ENCODE data around the gene YLPM1.
"Not testable (repeated sequence)": the region's sequence is repeated elsewhere in the genome, so short reads cannot be mapped to it uniquely, and the experiment has no call there.

The YLPM1 gene, protein sequence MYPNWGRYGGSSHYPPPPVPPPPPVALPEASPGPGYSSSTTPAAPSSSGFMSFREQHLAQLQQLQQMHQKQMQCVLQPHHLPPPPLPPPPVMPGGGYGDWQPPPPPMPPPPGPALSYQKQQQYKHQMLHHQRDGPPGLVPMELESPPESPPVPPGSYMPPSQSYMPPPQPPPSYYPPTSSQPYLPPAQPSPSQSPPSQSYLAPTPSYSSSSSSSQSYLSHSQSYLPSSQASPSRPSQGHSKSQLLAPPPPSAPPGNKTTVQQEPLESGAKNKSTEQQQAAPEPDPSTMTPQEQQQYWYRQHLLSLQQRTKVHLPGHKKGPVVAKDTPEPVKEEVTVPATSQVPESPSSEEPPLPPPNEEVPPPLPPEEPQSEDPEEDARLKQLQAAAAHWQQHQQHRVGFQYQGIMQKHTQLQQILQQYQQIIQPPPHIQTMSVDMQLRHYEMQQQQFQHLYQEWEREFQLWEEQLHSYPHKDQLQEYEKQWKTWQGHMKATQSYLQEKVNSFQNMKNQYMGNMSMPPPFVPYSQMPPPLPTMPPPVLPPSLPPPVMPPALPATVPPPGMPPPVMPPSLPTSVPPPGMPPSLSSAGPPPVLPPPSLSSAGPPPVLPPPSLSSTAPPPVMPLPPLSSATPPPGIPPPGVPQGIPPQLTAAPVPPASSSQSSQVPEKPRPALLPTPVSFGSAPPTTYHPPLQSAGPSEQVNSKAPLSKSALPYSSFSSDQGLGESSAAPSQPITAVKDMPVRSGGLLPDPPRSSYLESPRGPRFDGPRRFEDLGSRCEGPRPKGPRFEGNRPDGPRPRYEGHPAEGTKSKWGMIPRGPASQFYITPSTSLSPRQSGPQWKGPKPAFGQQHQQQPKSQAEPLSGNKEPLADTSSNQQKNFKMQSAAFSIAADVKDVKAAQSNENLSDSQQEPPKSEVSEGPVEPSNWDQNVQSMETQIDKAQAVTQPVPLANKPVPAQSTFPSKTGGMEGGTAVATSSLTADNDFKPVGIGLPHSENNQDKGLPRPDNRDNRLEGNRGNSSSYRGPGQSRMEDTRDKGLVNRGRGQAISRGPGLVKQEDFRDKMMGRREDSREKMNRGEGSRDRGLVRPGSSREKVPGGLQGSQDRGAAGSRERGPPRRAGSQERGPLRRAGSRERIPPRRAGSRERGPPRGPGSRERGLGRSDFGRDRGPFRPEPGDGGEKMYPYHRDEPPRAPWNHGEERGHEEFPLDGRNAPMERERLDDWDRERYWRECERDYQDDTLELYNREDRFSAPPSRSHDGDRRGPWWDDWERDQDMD (N-terminal part only)

DNA sequence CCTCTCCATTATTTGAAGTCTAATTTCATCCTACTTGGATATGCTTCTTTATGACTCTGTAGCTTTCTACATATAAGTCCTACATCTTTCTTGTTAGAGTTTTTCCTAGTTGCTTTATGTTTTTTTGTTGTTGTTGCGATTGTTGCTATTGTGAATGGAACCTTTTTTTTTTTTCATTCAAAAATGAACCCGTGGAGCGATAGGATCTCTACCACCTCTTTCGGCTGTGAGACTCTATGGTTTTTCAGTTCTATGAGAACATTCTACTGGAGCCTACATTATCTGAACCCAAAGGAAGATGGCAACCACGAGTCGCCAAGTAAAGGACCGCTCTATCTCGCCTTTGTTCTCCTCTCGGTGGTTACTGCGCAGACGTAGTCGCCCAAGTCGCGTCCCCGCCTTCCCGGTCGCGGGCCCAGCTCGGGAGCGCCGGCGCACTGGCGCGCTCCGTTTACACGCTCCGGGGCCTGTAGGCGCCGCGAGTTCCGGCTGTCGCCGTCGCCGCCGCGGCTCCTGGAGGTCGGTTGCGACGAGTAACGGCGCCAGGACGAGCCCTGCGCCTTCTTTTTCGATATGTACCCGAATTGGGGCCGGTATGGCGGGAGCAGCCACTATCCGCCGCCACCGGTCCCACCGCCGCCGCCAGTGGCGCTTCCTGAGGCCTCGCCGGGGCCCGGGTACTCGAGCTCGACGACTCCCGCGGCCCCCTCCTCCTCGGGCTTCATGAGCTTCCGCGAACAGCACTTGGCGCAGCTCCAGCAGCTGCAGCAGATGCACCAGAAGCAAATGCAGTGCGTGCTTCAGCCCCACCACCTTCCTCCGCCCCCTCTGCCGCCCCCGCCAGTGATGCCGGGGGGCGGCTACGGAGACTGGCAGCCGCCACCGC lies at the start of gene YLPM1:
Gene YLPM1, plus strand, starts transcription at position 400 of the 886 bp plus-strand sequence. Its CDS starts 174 bp downstream, at position 574.
- DNase-seq (ENCODE audit: low read depth) = peak; percentile 88

DNA sequence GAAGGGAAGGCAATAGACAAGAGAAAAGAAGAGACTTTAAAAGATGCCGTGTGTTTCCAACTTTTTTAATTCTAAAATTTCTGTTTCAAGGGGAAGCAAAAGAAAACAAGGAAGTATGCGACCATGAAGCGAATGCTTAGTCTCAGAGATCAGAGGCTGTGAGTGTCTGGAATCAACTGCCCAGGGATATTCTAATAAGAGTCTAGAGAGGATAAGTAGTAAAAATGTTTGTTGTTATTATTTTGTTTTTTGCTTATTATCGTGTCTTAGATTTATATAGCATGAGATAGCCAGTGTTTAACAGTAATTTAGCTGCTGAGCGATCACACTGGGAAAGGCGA lies 49.8 kb upstream of the YLPM1 start:
- DNase-seq (ENCODE audit: low read depth) = no peak

DNA sequence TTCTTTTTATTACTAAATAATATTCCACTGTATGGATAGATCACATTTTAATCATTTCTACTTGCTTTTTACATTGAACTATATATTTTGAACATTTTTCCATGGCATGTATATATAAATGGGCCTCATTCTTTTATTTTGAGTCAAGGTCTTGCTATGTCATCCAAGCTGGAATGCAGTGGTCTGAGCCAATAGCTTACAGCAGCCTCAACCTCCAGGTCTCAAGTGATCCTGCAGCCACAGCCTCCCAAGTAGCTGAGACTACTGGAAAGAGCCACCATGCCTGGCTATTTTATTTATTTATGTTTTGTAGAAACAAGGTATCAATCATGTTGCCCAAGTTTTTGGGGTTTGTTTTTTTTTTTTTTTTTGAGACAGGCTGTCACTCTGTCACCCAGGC lies 42.6 kb upstream of the YLPM1 start:
- no peak for DNase-seq (ENCODE audit: low read depth)

DNA sequence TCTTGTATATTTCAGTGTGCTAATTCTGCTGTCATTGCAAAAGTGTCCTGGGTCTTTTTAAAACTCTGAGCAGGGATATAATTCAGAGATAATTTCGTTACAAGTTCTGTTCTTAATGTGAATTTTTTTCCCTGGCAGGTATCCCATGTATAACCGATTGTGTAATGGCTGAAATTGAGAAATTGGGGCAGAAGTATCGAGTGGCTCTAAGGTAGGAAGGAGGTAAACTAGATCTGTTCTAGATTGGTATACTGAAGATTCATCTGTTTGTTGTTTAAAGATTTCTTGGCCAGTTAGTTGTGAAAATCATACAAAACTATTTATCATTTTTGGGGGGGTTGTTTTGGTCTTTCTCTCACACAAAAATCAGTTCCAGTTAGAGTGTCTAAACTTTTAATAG lies 40.0 kb upstream of the YLPM1 start:
- no peak for DNase-seq (ENCODE audit: low read depth)

DNA sequence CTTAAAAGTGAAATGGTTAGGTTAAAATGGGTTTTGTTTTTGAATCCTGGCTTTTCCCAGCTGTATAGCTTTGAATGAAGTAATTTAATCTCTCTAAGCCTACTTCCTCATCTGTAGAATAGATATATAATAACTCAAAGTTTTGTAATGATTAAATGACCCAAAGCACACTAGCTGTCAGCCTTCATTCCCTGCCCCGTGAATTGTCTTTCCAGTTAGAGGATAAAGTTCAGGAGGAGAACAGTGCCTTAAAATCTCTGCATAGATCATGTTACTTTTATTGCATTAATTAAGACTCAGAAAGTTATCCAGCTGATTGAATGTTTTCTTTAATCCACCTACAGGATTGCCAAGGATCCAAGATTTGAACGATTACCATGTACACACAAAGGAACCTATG lies 30.7 kb upstream of the YLPM1 start:
- DNase-seq (ENCODE audit: low read depth) = no peak

DNA sequence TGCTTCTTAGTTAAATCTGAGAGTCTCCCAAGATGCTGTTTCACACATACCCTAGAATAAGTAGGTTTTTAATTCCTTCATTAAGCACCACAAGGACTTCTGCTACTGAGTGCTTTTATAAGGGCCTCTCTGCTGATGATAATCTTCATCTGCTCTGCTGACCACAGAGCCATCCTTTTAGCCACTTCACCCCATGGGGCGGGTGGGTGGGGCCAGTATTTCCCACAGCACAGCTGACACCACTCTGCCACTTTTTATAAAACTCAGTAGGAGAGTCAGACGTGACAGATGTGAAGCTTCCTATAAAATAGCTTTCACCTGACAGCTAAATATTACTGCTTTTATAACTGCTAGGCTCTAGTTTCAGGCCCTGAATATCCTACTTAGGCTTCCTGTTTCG lies 29.9 kb upstream of the YLPM1 start:
- no peak for DNase-seq (ENCODE audit: low read depth)

DNA sequence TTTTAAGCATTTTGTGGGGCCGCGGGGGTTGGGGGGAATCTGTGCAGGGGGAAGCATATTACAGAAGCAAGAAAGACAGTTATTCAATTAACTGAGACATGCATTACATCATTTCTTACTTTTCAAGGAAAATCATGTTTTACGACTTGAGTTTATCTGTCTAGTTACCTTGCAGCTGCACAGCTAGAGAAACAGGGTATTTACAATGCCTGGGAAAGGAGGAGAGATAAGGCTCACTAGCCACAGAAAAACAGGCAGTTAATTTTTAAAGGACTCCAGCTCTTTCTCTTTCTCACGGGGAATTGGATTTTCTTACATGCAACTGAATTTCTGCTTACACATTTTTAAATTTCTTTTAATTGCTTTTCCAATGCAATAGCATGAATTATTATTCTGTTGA lies 28.0 kb upstream of the YLPM1 start:
- DNase-seq (ENCODE audit: low read depth) = no peak

DNA sequence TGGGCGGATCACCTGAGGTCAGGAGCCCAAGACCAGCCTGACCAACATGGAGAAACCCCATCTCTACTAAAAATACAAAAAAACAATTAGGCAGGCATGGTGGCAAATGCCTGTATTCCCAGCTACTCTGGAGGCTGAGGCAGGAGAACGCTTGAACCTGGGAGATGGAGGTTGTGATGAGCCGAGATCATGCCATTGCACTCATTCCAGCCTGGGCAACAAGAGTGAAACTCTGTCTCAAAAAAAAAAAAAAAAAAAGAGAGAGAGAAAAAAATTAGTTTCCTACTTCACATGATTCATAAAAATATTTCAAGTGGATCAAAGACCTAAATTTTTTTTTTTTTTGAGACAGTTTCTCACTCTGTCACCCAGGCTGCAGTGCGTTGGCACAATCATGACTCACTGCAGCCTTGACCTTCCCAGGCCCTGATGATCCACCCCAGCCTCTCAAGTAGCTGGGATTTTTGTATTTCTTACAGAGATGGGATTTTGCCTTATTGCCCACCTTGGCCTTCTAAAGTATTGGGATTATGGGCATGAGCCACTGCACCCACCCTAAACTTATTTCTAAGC lies 25.3 kb upstream of the YLPM1 start:
- DNase-seq (ENCODE audit: low read depth) = no peak

DNA sequence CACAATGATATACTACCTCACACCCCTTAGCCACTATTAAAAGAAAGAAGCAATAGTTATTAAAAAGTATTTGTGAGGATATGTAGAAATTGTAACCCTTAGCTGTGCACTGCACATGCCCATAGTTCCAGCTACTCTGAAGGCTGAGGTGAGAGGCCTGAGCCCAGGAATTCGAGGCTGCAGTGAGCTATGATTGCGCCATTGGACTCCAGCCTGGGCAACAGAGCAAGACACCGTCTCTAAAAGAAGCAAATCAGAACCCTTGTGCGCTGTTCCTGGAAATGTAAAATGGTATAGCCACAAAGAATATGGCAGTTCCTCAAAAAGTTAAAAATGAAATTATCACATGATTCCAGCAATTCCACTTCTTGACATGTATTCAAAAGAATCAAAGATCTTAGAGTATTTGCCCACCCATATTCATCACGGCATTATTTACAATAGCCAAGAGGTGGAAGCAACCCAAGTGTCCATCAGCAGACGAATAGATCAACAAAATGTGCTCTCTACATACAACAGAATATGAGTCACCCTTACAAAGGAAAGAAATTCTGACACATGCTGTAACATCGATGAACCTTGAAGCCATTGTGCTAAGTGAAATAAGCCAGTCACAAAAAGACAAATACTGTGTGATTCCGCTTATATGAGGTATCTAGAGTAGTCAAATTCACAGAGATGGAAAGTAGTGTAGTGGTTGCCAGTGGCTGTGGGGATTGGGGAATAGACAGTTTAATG lies 23.7 kb upstream of the YLPM1 start:
- DNase-seq (ENCODE audit: low read depth) = no peak

DNA sequence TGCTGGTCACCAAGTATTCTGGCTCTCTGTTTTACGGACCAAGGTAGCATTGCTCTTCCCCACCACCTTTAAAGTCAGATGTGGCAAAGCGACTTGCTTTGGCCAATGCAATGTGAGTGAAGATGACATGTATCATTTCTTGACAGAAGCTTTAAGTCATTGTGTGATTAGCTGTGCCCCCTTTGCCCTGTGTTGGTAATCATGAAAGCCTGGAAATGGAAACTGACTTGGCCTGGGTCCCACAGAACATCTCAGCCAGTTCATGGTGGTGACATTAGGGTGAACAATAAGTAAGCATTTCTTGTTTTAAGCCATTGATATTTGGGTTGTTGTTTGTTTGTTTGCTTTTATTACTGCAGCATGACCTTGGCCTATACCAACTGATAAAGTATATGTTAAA lies 15.9 kb upstream of the YLPM1 start:
- no peak for DNase-seq (ENCODE audit: low read depth)

DNA sequence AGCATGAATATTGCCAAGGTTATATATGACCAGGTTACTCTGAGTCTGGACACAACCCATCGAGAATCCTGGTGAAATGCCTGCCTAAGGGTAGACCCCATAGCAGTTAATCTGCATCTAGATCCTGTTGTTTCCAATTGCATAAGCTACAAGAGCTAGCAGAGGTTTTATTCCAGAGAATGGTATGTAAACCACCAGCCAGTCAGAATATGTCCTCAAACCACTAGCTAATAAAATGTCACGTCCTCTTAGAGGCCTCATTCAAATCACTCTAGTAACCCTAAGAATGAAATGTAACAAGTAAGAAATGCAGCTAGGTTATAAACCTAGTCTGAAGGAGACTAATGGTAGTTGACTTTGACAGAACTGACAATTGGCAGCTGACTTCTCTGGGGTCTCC lies 9.0 kb upstream of the YLPM1 start:
- DNase-seq (ENCODE audit: low read depth) = peak; percentile 41

DNA sequence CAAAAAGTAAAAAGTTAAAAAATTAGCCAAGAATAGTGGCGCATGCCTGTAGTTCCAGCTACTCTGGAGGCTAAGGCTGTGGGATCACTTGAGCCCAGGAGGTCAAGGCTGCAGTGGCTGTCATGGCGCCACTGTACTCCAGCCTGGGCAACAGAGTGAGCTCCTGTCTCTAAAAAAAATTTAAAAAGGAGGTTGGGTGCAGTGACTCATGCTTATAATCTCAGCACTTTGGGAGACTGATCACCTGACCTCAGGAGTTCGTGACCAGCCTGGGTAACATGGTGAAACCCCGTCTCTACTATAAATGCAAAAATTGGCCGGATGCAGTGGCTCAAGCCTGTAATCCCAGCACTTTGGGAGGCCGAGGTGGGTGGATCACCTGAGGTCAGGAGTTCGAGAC lies 8.2 kb upstream of the YLPM1 start:
- DNase-seq (ENCODE audit: low read depth) = no peak

DNA sequence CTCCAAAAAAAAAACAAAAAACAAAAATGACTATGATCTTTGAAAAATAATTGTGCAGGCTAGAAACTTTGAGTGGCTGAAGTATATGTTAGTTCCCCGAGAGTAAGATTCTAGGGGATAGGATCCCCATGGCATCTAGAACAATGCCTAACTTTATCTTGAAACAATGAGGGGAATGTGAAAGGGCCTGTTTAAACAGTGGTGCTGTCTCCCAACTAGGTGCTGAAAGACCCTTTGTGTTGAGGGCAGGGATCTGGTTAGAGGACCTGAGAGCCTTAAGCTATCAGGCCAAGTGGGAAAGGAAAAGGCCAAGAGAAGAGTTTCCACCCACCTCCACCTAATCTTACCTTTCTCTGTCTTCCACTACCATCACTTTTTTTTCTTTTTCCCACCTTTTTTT lies 6.8 kb upstream of the YLPM1 start:
- no peak for DNase-seq (ENCODE audit: low read depth)

DNA sequence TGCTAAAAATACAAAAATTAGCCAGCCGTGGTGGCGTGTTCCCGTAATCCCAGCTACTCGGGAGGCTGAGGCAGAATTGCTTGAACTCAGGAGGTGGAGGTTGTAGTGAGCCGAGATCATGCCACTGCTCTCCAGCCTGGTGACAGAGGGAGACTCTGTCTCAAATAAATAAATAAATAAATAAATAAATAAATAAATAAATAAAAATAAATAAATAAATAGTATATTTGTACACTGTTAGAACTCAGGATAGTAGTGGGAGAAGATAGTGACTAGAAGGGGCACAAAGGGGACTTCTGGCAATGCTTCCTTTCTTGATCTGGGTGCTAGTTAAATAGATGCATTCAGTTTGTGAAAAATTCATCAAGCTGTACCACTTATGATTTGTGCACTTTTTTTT lies 4.6 kb upstream of the YLPM1 start:
- not testable (repeated sequence) for DNase-seq (ENCODE audit: low read depth)

DNA sequence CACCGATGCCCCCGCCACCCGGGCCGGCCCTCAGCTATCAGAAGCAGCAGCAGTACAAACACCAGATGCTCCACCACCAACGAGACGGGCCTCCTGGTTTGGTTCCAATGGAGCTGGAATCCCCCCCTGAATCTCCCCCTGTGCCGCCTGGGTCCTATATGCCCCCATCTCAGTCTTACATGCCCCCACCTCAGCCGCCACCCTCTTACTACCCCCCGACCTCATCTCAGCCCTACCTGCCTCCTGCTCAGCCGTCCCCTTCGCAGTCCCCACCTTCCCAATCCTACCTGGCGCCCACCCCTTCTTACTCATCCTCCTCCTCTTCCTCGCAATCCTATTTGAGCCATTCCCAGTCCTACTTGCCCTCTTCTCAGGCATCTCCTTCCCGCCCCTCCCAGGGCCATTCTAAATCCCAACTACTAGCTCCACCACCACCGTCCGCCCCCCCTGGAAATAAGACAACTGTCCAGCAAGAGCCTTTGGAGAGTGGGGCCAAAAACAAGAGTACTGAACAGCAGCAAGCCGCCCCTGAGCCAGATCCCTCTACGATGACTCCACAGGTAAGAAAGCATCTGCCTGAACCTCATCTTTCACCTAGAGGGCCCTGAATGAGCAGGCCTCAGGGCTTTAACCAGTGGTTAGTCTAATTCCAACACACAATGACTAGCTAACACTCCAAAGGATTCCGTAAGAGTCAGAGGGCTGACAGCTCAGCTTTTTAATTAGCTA lies 851 bp downstream of the YLPM1 start:
- no peak for DNase-seq (ENCODE audit: low read depth)

DNA sequence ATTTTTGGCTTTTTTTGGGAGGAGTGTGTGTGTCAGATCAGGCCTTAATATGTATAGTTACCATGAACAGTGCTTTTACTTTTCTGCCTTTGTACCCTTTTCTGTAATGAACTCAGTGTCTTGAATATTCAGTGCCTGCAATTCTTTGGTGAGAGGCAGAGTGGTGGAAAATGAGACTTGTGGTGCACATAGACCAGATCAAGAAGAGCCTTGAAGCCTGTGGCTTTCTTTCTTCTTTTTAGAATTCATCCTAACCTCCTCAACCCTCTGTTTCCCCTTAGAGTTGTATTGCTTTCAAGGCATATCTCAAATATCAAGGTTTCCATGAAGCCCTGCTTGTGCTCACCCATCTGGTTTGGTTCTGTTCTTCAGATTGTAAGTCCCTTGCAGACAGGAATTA lies 2.6 kb downstream of the YLPM1 start:
- DNase-seq (ENCODE audit: low read depth) = no peak

DNA sequence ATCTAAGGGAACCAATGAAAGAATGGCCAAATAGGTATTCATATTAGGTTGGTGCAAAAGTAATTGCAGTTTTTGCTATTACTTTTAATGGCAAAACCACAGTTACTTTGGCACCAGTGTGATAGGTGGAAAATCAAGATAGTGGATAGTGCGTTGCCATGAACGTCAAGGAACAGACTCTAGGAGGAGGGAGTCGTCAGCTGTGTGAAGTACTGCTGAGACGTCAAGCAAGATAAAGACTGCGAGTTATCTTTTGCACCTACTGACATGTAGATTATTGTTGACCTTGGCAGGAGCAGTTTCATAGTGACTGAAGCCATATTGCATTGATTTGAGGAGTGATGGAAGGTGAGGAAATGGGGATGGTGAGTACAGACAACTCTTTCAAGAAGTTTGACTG lies 8.3 kb downstream of the YLPM1 start:
- no peak for DNase-seq (ENCODE audit: low read depth)

DNA sequence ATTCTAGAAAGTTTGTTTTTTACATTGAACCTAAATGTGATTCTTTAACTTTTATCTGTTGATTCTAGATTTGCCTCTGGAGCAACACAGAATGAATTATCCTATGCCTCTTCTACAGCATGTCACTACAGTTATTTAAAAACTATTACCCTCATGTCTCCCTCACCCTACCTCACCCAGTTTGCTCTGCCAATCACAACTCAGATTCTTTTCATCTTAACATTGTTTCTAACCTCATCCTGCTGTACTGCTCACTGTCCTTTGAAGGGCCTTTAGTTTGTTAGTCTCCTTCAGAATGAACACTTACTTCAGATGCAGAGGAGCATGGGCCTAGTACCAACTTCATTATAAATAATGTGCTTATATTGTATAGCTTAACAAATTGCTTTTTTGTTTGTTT lies 21.5 kb downstream of the YLPM1 start:
- no peak for DNase-seq (ENCODE audit: low read depth)

DNA sequence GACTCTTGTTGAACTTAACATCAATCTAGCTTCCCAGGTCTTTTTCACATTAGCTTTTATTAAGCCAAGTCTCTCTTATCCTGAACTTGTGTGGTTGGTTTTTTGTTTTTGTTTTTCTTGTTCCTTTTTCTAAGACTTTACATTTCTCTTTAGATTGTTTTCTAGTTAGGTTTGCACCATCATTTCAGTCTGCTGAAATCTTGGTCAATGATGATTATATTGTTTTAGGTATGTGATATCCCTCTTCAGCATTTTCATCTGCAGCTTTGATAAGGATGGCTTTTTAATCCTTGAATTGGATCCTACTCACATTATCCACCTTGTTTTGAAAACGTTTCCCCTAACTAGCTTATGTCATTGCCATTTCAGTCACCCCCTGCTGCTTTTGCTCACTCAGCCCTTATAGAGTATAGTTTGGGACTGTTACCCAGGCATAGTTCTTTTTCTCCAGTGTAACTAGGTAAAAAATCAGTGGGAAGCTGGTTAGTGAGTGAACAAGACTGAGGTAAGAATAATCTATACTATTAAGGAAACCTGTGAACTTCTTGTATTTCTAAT lies 22.0 kb downstream of the YLPM1 start:
- DNase-seq (ENCODE audit: low read depth) = no peak

All from GM04503 (cell line).